Pulmonary artery endothelial cell (primary cell): ENCODE measurements around the gene PSMB9. TPM values are rescaled to one million over a fixed set of nuclear protein-coding genes. Genes with fewer than 3 reads are reported as not detected.

Experiments used
- DNase-seq: peaks from one replicate; pipeline ENCODE4 v3.0.0-alpha.2; 2011; ENCODE audit warnings: low read depth, low spot score
- total RNA-seq: library from RNA; depleted of rRNA; stranded (reverse); fragments of >200 nt; gene quantifications from 2 replicates; pipeline ENCODE4 v1.2.3, GENCODE V29; 2014

PSMB9 gene
- total RNA-seq, 1 donor from 2014 or later = 28.0 TPM

- no peak for DNase-seq
These were observed 51.1 kb downstream of the PSMB9 start for GRCh38 chr6:32905078-32905477.

GRCh38 chr6:32906539-32906938, 52.5 kb downstream of the PSMB9 start:
- no peak for DNase-seq

- DNase-seq = no peak
These were observed 54.9 kb downstream of the PSMB9 start for GRCh38 chr6:32908897-32909296.

Other genes with a start within 250 kb of the PSMB9 start
- gene HLA-DQA1, start 216.8 kb upstream of the PSMB9 start, total RNA-seq = not detected in 2 replicates
- gene HLA-DQB1, start 187.5 kb upstream of the PSMB9 start, total RNA-seq = not detected in 2 replicates
- gene HLA-DQA2, start 112.8 kb upstream of the PSMB9 start, total RNA-seq = not detected in 2 replicates
- gene HLA-DQB2, start 90.7 kb upstream of the PSMB9 start, total RNA-seq = not detected in 2 replicates
- gene HLA-DOB, start 37.2 kb upstream of the PSMB9 start, total RNA-seq = 0.49 TPM in 1 of 2 replicates, not detected in the other
- 35.9 and 45.6 TPM in 2 replicates for gene TAP2, start 15.5 kb upstream of the PSMB9 start, total RNA-seq
- gene PSMB8, start 10.1 kb upstream of the PSMB9 start, total RNA-seq = 83.1 and 93.6 TPM in 2 replicates
- gene TAP1, start 488 bp upstream of the PSMB9 start, total RNA-seq = 43.2 and 70.8 TPM in 2 replicates
- gene HLA-DMB, start 86.8 kb downstream of the PSMB9 start, total RNA-seq = 0.07 TPM in 1 of 2 replicates, not detected in the other
- gene HLA-DMA, start 98.9 kb downstream of the PSMB9 start, total RNA-seq = 0.26 and 0.46 TPM in 2 replicates
- gene BRD2, start 114.4 kb downstream of the PSMB9 start, total RNA-seq = 52.1 and 77.0 TPM in 2 replicates
- not detected in 2 replicates for gene HLA-DOA, start 155.4 kb downstream of the PSMB9 start, total RNA-seq
- gene HLA-DPA1, start 219.5 kb downstream of the PSMB9 start, total RNA-seq = 1.4 TPM in 1 of 2 replicates, not detected in the other
- gene HLA-DPB1, start 221.8 kb downstream of the PSMB9 start, total RNA-seq = 0.46 and 10.3 TPM in 2 replicates